Retina (tissue), 1 donor: ENCODE results near the gene MYH15.

ENCODE experiments used
- DNase-seq: peaks from one replicate; pipeline ENCODE4 v3.0.0-alpha.2; 2016

MYH15 gene

DNA sequence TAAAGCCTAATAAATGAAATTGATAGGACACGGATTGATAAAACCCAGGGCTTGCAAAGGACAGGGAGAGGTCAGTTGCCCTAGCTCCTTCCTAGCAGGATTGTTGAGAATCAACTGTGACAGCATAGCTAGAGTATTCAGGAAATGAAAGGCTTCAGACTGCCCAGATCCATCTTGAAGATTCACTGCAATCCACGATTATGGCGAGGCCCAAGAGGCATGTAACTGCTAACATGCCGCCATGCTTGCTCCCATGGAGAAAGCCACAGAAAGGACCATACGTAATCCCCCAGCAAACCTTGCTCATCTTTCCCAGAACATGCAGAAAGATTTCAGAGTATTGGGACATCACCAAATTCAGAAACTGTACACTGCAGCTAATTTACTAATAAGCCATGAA lies 41.3 kb downstream of the MYH15 start:
- no peak for DNase-seq

DNA sequence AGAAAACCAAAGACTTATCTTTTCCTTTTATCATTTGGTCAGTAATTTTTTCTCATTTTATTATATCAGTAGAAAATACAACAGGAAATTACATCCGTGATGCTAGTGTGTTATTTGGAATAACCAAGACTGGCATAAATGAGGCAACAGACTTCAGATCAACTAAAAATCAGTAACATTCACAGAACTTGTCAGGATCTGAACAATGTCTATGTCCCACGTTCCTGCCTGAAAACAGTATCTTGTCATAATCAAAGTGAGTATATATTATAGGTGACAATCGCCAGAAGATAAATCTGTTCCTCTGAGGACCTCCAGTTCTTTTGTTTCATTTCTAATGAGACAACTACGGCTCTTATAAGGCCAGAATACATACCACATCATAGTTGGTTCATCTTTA lies 41.8 kb downstream of the MYH15 start:
- no peak for DNase-seq

DNA sequence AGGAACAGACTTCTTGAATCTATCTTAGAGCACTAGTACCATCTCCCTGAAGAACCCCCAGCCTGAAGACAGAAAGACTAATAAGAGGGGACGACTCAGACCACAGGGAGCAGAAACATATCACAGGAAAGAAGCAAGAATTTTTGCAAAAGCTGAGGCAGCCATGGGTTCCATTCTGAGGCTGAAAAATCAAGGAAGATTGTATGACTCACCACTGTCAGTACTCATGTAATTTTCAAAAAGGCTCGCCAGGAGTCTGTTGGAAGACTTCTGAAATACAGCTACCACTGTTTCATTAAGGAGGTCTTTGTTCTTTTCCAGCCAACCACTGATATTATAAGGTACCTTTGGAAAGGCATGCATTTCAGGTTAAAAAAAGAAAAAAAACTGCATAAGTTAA lies 47.5 kb downstream of the MYH15 start:
- DNase-seq, result no peak

DNA sequence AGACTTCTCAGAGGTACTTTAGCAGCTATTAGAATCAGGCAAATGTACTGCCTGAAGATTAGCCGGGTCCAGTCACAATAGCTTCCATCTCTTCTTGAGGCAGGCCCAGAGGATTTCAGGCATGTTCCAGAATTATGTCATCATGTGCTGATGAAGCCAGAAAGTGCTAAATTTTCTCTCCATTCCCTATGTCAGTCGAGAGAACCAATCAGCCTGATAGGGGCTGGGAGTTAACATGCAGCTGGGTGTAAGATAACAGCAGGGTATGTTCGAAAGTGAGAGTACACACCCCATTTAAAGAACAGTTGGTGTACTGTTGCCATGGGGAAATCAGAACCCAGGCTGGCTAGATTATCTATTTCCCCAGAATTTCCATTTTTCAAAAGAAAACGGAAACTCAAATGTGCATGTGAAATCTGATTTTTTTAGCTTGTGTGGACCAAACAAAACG lies 48.7 kb downstream of the MYH15 start:
- DNase-seq, result no peak

DNA sequence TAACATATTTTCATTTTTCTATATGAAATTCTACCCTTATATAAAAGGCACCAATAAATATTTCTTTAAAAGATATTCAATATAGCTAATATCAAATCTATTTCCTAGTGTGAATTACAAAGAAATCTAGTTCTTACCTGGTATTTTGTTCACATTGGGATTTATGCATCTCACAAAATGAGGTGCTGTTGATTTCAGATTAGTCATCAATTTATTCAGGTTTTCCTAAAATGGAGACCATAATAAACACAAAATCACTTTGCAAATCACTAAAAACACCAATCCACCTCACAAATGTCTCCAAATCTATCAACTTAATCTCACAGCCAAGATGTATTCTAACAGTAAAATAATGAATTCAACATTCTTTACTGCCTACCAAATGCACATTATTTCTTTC lies 51.2 kb downstream of the MYH15 start:
- DNase-seq, result no peak

DNA sequence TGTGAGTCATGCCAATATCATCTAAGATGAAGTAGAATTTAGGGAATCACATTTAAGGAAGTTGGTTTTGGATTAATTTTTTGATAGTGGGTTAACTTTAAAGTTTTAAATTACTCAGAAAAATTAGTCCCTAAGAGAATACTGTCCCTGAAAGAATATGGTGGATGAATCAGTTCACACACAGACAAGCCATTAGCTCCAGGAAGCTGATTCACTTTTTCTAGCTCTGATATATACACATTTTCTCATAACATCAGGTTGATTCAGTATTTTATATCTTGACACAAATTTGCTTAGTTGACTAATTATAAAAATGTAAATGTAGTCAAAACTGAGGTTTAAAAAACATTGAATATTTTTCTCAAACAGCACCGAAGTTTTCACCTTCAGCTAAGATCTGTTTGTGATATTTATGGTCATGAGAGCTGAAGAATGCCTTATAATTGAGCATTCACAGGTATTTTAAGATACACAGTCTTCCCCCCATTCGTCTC lies 55.1 kb downstream of the MYH15 start:
- DNase-seq, result no peak

DNA sequence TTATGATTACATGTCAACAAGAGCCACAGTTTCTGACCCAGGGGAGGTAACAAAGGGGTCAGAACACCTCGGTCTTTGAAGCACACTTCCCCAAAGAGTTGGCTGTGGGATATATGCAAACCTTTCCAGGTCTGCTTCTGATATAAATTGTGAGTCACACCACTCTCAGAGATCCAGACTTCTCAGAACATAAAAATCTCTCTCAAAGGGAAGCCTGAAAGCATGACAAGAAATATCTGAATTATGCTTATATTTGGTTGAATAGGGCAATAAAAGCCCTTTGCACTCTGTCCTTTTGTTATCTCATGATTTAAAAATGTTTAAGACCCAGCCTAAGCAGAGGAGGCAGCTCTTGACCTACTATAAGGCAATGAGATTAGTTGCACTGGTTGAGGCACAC lies 56.8 kb downstream of the MYH15 start:
- no peak for DNase-seq

DNA sequence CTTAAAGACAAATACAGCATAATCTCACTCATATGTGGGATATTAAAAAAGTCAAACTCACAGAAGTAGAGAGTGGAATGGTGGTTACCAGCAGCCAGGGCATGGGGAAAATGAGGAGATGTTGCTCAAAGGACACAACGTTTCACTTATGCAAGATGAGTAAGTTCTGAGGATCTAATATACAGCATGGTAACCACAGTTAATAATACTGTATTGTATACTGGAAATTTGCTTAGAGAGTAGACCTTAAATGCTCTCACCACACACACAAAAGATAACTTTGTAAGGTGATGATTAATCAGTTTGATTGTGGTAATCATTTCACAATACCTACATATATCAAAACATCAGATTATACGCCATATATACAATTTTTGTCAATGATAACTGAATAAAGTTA lies 60.0 kb downstream of the MYH15 start:
- DNase-seq, result no peak

DNA sequence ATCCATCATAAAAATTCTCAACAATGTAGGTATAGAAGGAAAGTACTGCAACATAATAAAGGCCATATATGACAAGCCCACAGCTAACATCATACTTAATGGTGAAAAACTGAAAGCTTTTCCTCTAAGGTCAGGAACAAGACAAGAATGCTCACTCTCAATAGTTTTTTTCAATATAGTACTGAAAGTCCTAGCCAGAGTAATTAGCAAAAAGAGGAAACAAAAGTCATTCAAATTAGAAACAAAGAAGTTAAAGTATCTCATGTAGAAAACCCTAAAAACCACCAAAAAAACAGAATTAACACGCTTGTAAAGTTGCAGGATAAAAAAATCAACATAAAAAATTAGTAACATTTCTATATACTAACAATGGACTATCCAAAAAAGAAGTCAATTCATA lies 61.8 kb downstream of the MYH15 start:
- DNase-seq, result no peak

DNA sequence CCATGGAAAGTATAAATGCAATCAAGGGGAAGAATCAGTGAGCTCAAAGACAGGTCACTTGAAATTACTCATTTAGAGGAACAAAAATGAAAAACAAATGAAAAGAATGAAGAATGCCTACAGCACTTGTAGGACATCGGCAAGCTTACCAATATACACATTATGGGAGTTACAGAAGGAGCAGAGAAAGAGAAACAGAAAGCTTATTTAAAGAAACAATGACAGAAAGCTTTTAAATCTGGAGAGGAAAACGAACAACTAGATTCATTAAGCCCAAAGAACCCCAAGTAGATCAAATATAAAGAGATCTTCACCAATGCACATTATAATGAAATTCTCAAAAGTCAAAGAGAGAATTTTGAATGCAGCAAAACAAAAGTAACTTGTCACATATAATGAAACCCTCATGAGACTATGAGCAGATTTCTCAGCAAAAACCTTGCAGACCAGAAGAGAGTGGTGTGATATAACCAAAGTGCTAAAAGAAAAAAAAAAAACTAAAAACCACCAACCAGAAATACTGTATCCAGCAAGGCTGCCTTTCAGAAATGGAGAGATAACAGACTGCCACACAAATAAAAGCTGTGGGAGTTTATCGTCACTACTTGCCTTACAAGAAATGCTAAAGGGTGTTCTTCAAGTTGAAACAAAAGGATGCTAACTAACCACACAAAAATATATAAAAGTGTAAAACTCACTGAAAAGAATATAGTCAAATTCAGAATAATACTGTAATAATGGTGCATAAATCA lies 63.1 kb downstream of the MYH15 start:
- no peak for DNase-seq

DNA sequence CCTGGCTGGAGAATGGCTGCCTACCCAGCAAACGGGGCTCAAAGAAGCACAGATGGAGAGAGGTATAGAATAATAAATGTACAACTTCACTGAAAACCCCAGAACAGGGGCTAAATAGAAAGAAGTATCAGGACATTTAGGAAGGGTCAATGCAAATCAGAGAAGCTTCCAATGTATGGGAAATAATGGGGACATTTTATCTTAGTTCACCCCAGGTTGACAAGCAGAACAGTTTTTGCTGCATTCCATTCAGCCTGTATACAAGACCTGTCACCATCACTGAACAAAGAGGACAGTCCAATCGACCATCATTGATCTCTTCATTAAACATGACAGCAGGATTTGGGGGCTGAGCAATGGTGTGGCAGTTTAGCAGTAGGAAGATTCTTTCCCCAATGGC lies 68.1 kb downstream of the MYH15 start:
- peak; percentile 51 for DNase-seq

DNA sequence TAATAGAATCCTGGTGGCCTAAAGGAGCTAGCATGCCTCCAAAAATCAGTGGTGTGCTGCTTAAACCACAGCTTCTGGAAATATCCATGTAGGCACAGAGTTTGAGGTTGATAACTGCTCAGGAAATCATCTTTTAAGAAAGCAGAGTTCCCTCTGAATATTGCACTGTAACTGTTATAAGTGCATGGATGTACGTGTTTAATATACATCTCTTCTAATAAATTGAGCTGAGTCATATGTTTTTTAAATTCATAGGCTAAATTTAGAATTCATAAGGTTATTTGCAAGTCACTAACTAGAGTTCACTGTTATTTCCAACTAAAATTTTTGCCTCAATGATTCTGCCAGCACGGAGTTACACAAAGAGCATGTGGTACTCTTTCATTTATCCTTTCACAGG lies 68.9 kb downstream of the MYH15 start:
- no peak for DNase-seq

DNA sequence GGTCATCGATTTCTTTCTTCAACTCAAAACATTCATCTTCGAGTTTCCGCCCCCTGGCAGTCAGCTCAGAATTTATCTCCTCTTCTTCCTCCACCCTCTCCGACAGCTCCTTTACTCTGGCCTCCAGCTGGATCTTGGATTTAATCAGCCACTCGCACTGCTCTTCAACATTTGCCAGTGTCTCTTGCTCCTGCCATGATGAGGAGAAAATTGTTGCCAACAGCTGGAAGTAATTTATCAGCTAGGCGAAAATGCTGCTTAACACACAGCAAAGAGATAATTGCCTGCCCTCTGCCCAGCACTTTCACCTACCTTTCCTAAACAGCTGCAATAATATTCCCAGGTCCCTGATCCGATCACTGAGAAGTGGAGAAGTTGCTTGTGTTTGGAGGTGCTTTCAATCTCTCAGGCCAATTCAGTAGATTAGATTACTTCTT lies 69.3 kb downstream of the MYH15 start:
- DNase-seq, result peak; percentile 76

DNA sequence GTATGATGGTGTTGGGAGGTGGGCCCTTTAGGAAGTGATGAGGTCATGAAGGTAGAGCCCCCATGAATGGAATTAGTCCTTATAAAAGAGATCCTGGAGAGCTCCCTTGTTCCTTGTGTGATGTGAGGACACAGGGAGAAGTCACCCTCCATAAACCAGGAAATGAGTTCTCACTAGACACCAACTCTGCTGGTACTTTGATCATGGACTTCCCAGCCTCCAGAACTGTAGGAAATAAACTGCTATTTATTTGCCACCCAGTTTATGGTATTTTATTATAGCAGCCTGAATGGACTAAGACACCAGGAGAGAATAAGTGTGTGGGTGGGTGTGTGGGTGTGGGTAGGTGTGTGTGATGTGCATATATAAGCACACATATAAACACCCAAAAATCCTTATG lies 71.9 kb downstream of the MYH15 start:
- DNase-seq, result no peak

DNA sequence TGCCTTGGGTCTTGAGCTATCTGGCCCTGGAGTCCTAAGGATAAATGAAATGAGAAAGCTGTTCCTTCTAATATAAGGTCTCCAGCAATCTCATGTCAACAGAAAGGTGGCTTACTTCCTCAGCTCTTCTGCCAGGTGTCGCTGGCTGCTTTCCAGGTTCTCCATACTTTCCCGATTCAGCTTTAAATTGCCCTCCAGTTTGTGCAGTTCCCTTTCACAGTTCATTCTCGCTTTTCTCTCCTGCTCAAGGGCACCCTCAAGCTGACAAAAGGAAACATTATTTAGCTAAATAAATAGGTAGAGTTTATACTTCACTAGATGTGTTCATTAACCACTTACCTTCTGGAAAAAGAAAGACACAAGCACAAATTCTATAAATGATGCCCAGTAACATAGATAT lies 73.0 kb downstream of the MYH15 start:
- no peak for DNase-seq

DNA sequence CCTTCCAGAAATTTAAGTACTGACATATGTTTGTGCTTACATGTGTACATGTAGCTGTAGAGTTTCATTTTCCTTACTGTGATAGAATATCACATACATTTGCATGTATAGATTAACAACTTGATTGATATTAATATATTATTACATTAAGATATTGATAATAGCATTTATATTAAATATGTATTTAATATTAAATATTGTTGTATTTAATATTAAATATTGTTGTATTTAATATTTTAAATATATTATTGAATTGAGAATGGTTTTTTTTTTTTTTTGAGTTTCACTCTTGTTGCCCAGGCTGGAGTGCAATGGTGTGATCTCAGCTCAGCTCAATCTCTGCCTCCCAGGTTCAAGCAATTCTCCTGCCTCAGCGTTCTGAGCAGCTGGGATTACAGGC lies 76.5 kb downstream of the MYH15 start:
- DNase-seq, result no peak

DNA sequence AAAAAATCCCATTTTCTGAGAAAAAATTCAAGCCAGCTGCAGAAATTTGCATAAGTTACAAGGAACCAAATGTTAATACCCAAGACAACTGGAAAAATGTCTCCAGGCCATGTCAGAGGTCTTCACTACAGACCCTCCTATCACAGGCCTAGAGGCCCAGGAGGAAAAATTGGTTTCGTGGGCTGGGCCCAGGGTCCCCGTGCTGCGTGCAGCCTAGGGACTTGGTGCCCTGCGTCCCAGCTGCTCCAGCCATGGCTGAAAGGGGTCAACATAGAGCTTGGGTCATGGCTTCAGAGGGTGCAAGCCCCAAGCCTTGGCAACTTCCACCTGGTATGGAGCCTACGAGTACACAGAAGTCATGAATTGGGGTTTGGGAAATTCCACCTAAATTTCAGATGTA lies 78.0 kb downstream of the MYH15 start:
- DNase-seq, result no peak

DNA sequence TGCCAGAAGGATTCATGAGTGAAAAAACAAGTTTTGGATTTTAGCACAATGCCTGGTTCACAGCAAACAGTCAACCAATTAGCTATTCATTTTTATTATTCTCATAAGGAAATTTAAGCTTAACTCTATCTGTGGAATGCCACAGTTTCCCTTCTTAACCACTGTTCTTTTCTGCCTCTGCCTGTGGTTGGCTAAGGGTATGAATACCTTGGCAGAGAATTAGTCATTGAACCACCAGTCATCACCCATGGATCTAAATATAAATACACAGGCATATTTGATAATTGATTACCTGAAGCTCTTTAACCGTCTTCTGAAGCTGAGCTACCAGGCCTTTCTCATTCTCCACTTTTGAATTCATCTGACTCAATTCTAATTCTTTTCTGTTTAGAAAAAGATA lies 79.9 kb downstream of the MYH15 start:
- DNase-seq, result no peak

DNA sequence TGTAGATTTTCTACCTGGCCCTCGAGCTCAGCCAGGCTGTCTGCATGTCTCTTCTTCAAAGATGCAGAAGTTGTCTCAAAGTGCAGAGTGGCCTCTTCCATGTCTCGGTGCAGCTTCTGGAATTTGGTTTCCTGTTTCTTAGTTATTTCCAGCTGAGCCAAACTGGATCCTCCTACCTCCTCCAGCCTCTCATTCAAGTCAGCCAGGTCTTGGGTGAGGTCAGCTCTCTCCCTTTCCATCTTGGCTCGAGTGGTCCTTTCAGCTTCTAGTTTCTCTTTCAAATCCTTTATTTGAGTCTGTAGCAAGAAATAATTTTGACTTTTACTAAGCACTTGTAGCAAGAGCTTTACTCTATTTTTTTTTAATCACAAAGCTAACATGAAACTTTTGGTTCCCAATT lies 81.8 kb downstream of the MYH15 start:
- DNase-seq, result no peak

DNA sequence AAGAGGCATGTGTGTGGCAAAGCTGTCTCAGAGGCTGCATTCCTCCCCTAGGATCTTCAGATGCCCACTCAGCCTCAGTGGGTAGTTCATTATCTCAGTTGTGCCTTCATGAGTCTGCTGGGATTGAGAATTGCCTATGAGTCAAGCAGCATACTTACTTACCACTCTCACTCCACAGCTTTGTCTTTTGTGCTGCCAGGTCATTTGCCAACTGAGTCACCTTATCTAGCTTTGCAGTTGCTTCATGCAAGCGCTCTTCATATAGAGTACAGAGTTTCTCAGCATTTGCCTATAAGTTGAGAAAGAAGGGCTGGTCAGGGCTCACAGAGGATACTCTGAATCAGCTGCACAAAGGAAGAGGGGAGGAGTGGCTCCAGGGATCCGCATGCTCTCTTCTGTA lies 89.5 kb downstream of the MYH15 start:
- no peak for DNase-seq

DNA sequence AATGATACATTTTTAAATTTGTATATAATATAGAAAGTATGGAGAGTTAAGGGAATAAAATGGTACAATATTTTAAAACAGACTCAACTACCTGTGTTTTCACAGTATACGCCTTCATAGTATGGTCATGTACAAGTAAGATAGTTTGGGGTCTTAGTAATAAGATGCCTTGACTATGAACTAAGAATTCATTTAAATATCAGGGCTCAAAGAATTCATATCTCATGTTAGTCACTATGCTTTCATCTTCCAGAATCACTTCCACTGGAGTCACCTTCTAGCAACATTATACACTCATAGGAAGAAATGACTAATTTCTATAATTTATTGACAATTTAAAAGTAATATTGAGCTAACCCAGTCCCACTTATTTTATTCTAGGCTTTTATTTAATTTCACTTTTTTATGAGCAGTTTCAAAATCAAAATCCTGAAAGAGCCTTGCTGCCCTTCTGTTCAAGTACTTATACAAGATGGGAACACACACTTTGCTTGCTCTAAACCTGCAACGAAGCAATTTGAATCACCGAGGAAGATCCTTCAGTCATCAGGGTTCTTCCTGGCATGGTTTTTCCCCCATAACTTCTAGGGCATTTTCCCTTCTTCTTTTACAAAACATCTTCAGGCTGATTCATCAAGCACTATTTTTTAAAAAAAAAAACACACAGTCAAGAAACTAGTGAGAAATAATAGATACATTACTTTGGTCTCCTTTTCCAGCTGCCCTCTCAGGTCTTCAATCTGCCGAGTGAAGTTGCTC lies 94.1 kb downstream of the MYH15 start:
- no peak for DNase-seq

DNA sequence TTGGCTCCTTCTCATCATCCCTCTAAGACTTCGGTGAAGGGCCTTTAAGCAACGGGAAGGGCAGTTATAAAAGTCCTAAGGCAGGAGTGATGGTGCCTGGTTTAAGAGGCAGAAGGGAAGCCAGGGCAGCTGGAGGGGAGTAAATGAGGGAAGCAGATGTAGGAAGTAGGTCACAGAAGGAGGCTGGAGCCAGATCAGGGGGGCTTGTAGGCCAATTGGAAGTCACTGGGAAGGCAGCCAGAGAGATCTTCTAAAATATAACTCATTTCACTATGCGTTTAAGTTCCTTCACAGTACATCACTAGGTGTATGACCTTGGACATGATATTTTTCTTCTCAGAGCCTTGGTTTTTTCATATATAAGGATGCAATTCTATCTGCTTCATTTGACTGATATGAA lies 94.7 kb downstream of the MYH15 start:
- peak; percentile 35 for DNase-seq

DNA sequence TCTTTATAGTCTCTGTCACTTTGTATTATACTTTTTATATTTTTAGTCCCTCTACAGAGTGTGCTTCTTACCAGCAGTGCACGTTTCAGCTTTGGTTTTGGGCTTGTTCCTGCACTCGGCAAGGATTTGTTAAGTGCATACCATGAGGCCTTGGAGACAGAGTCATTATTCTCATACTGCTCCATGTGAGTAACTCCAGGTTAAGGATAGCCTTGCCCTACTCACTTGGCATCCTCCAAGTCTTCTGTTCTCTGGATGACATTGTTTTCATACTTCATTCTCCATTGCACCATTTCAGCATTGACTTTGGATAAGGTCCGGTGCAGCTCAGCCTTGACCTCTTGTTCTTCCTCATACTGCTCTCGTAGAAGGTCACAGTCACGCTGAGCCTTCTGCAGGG lies 96.4 kb downstream of the MYH15 start:
- DNase-seq, result no peak

DNA sequence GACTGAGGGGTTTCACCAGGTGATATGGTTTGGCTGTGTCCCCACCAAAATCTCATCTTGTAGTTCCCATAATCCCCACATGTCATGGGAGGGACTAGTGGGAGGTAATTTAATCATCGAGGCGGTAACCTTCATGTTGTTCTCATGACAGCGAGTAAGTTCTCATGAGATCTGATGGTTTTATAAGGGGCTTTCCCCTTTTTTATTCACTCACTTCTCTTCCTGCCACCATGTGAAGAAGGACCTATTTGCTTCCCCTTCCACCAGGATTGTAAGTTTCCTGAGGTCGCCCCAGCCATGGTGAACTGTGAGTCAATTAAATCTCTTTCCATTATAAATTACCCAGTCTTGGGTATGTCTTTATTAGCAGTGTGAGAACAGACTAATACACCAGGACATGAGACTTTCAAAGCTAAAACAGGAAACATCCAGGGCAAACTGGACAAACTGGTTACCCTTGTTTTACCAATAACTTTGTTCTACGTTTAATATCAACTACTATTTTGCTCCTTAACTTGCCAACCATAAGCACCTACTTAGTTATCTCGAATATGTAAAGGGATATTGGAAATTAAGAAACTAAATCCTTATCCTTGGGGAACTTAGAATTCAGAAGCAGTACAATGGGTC lies 98.2 kb downstream of the MYH15 start:
- no peak for DNase-seq
